SK-N-SH treated with all-trans-retinoic acid at 6 μM for 48 hours (cell line): ENCODE measurements around the gene BPIFA1.

Experiments
- ATAC-seq: fragments of 200-7000 bp; cut with Tn5 transposase; 3 replicates; pipeline ENCODE4 v1.9.1; 2020; ENCODE audit warnings: mild to moderate bottlenecking, moderate library complexity
- ARNTL ChIP-seq: fragments of 450-650 bp; formaldehyde crosslinking; IDR thresholded peaks from 2 replicates; pipeline ENCODE4 v1.5.0; 2020; ENCODE audit warnings: low read depth, mild to moderate bottlenecking, moderate library complexity, borderline replicate concordance
- BACH2 ChIP-seq: fragments of 250-450 bp; sonication (Bioruptor Pico); IDR thresholded peaks from 2 replicates; pipeline ENCODE4 v1.9.0; 2021; ENCODE audit warnings: mild to moderate bottlenecking, borderline replicate concordance
- CREB5 ChIP-seq: fragments of 250-450 bp; sonication (Bioruptor Pico); IDR thresholded peaks from 2 replicates; pipeline ENCODE4 v1.5.1; 2020; ENCODE audit warnings: low read depth, mild to moderate bottlenecking, moderate library complexity
- CSDC2 ChIP-seq: fragments of 250-450 bp; sonication (Bioruptor Pico); IDR thresholded peaks from 2 replicates; pipeline ENCODE4 v1.5.0; 2020; ENCODE audit warnings: mild to moderate bottlenecking, moderate library complexity
- GLIS3 ChIP-seq: fragments of 250-450 bp; sonication (Bioruptor Pico); IDR thresholded peaks from 2 replicates; pipeline ENCODE4 v1.5.0; 2020; ENCODE audit warnings: mild to moderate bottlenecking, moderate library complexity
- ISL1 ChIP-seq: fragments of 250-450 bp; sonication (Bioruptor Pico); IDR thresholded peaks from 2 replicates; pipeline ENCODE4 v2.1.2; 2022; ENCODE audit warnings: mild to moderate bottlenecking, moderate library complexity
- OSR1 ChIP-seq: fragments of 250-450 bp; sonication (Bioruptor Pico); IDR thresholded peaks from 2 replicates; pipeline ENCODE4 v1.8.0; 2022; ENCODE audit warnings: moderate library complexity, mild to moderate bottlenecking, inconsistent platforms
- PATZ1 ChIP-seq: fragments of 250-450 bp; sonication (Bioruptor Pico); IDR thresholded peaks from 2 replicates; pipeline ENCODE4 v1.8.0; 2020; ENCODE audit warnings: mild to moderate bottlenecking, moderate library complexity, borderline replicate concordance
- POU6F1 ChIP-seq: fragments of 250-450 bp; sonication (Bioruptor Pico); IDR thresholded peaks from 2 replicates; pipeline ENCODE4 v1.8.0; 2021; ENCODE audit warnings: low read depth, mild to moderate bottlenecking, moderate library complexity, borderline replicate concordance
- PPARA ChIP-seq: fragments of 250-450 bp; sonication (Bioruptor Pico); IDR thresholded peaks from 2 replicates; pipeline ENCODE4 v1.5.0; 2020; ENCODE audit warnings: mild to moderate bottlenecking, borderline replicate concordance
- RARB ChIP-seq: fragments of 250-450 bp; sonication (Bioruptor Pico); IDR thresholded peaks from 2 replicates; pipeline ENCODE4 v1.8.0; 2021; ENCODE audit warnings: mild to moderate bottlenecking, moderate library complexity
- SNAI2 ChIP-seq: fragments of 250-450 bp; sonication (Bioruptor Pico); IDR thresholded peaks from 2 replicates; pipeline ENCODE4 v1.5.0; 2020; ENCODE audit warnings: mild to moderate bottlenecking, moderate library complexity
- TCF4 ChIP-seq: fragments of 250-450 bp; sonication (Bioruptor Pico); IDR thresholded peaks from 2 replicates; pipeline ENCODE4 v1.8.0; 2021; ENCODE audit warnings: mild to moderate bottlenecking, moderate library complexity, borderline replicate concordance
- ZC3H10 ChIP-seq: fragments of 250-450 bp; sonication (Bioruptor Pico); IDR thresholded peaks from 2 replicates; pipeline ENCODE4 v1.5.1; 2021; ENCODE audit warnings: mild to moderate bottlenecking, moderate library complexity
- ZFP3 ChIP-seq: fragments of 250-450 bp; sonication (Bioruptor Pico); IDR thresholded peaks from 2 replicates; pipeline ENCODE4 v1.5.0; 2020; ENCODE audit warnings: mild to moderate bottlenecking, moderate library complexity
- ZFP30 ChIP-seq: fragments of 450-650 bp; formaldehyde crosslinking; IDR thresholded peaks from 2 replicates; pipeline ENCODE4 v1.5.0; 2022; ENCODE audit warnings: mild to moderate bottlenecking, moderate library complexity
- ZNF565 ChIP-seq: fragments of 450-650 bp; formaldehyde crosslinking; conservative IDR thresholded peaks from 2 replicates; pipeline ENCODE4 v1.5.0; 2020; ENCODE audit warnings: low read depth, mild to moderate bottlenecking, moderate library complexity
- ZNF8 ChIP-seq: fragments of 450-650 bp; formaldehyde crosslinking; IDR thresholded peaks from 2 replicates; pipeline ENCODE4 v1.5.0; 2020; ENCODE audit warnings: mild to moderate bottlenecking, moderate library complexity
- TF ChIP-seq, protein P1 (sequence below): fragments of 250-450 bp; sonication (Bioruptor Pico); IDR thresholded peaks from 2 replicates; pipeline ENCODE4 v1.5.1; 2021; ENCODE audit warnings: mild to moderate bottlenecking, moderate library complexity

BPIFA1 gene

DNA sequence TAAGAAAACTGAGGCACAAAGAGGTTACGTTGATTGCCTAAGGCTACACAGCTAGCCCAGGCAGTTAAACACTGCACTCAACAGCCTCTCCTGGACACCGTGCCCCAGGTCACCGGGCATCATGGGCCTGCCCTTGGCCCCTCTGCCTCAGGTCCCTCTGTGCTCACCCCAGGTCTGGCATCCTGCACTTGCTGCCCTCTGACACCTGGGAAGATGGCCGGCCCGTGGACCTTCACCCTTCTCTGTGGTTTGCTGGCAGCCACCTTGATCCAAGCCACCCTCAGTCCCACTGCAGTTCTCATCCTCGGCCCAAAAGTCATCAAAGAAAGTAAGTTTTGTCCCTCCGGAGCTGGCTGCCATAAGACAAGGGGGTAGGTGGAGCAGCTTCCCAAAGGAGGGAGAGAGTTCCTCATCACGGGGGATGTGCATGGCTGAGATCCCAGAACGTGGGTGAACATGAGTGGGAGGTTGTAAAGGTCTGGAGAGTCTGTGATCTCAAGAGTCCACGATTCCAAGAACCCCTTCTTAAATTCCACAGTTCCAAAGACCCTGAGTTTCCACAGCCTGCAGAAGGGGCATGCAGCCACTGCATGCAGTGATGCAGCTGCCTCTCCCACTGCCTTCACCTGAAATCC lies 50.2 kb downstream of the BPIFA1 start:
- no peak for ATAC-seq

GRCh38 chr20:33287884-33288283 lies 52.1 kb downstream of the BPIFA1 start:
- ATAC-seq = no peak

More for the DNA sequence above, 50.2 kb downstream of the BPIFA1 start:
- TF ChIP-seq GLIS3 (CRISPR knock-in tag) (no peak), POU6F1 (CRISPR knock-in tag) (no peak), BACH2 (CRISPR knock-in tag) (no peak), ZNF8 (CRISPR knock-in tag) (no peak), ZNF565 (CRISPR knock-in tag) (no peak), PPARA (CRISPR knock-in tag) (no peak), ISL1 (CRISPR knock-in tag) (no peak), OSR1 (CRISPR knock-in tag) (no peak)

DNA sequence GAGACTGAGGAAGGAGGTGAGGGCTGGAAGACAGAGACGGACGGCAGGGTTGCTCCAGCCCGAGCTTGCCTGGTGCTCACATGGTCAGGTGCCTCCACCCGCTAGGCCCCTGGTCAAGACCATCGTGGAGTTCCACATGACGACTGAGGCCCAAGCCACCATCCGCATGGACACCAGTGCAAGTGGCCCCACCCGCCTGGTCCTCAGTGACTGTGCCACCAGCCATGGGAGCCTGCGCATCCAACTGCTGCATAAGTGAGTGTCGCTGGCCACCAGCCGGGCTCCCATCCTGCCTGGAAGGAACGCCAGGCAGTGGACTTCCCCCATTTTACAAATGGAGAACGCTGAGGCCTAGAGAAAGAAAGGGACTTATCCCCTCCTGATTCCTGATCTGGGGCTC lies 55.1 kb downstream of the BPIFA1 start:
- ATAC-seq = no peak
- TF ChIP-seq RARB (CRISPR knock-in tag) (no peak), ISL1 (CRISPR knock-in tag) (no peak), POU6F1 (CRISPR knock-in tag) (no peak), ARNTL (no peak), OSR1 (CRISPR knock-in tag) (no peak), ZC3H10 (no peak), ZNF8 (CRISPR knock-in tag) (no peak), CREB5 (no peak), CSDC2 (CRISPR knock-in tag) (no peak), ZFP3 (CRISPR knock-in tag) (no peak), ZFP30 (CRISPR knock-in tag) (no peak), PPARA (CRISPR knock-in tag) (no peak), SNAI2 (no peak)
- TF ChIP-seq, protein P1, sequence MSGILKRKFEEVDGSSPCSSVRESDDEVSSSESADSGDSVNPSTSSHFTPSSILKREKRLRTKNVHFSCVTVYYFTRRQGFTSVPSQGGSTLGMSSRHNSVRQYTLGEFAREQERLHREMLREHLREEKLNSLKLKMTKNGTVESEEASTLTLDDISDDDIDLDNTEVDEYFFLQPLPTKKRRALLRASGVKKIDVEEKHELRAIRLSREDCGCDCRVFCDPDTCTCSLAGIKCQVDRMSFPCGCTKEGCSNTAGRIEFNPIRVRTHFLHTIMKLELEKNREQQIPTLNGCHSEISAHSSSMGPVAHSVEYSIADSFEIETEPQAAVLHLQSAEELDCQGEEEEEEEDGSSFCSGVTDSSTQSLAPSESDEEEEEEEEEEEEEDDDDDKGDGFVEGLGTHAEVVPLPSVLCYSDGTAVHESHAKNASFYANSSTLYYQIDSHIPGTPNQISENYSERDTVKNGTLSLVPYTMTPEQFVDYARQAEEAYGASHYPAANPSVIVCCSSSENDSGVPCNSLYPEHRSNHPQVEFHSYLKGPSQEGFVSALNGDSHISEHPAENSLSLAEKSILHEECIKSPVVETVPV = no peak

More at GRCh38 chr20:33287884-33288283, 52.1 kb downstream of the BPIFA1 start:
- TF ChIP-seq TCF4 (CRISPR knock-in tag) (no peak), ISL1 (CRISPR knock-in tag) (no peak), SNAI2 (no peak), BACH2 (CRISPR knock-in tag) (no peak), POU6F1 (CRISPR knock-in tag) (no peak), ARNTL (no peak)

- ATAC-seq = no peak
- TF ChIP-seq OSR1 (CRISPR knock-in tag) = no peak
- TF ChIP-seq ARNTL = no peak
- no peak for TF ChIP-seq ZFP3 (CRISPR knock-in tag)
- TF ChIP-seq BACH2 (CRISPR knock-in tag) = no peak
- no peak for TF ChIP-seq ZC3H10
- no peak for TF ChIP-seq TCF4 (CRISPR knock-in tag)
- TF ChIP-seq ISL1 (CRISPR knock-in tag) = no peak
- TF ChIP-seq, protein P1 = no peak
- TF ChIP-seq PATZ1 = no peak
- no peak for TF ChIP-seq CSDC2 (CRISPR knock-in tag)
- no peak for TF ChIP-seq CREB5
These were observed 55.6 kb downstream of the BPIFA1 start for GRCh38 chr20:33291416-33291815.
